MCF 10A (cell line): ENCODE data around the gene SNX24. TPM values are rescaled to one million over a fixed set of nuclear protein-coding genes. Genes with fewer than 3 reads are reported as not detected.

Experiments
- BruUV-seq: library from RNA; stranded (reverse); fragments of 400-500 nt; replicated peaks from 2 replicates; lab custom pipeline; 2021; lab: Mats Ljungman, UMichigan
- CTCF ChIA-PET: fragments of 300-600 bp; sonication (Branson Sonifier 250); formaldehyde crosslinking; extraction: SDS; loops from one replicate; lab custom pipeline; 2021; ENCODE audit warnings: antibody characterized with exemption, inconsistent platforms; lab: Yijun Ruan, JAX
- POLR2A ChIA-PET: fragments of 300-600, 350-650 bp; sonication (Branson Sonifier 250); formaldehyde crosslinking; extraction: SDS; loops from one replicate; lab custom pipeline; 2020; ENCODE audit warnings: antibody characterized with exemption, inconsistent platforms; lab: Yijun Ruan, JAX
- DNase-seq: peaks from one replicate; pipeline ENCODE4 v3.0.0-alpha.2; 2018; ENCODE audit not compliant: unreplicated experiment
- H3K27ac Mint-ChIP-seq: one replicate; pipeline ENCODE4 v1.8.0; 2022; ENCODE audit warnings: mild to moderate bottlenecking, low read depth, mixed read lengths; ENCODE audit not compliant: unreplicated experiment
- H3K27me3 Mint-ChIP-seq: one replicate; pipeline ENCODE4 v1.8.0; 2022; ENCODE audit warnings: mixed read lengths; ENCODE audit not compliant: insufficient read depth, unreplicated experiment
- H3K36me3 Mint-ChIP-seq: one replicate; pipeline ENCODE4 v1.8.0; 2022; ENCODE audit warnings: mild to moderate bottlenecking, moderate library complexity, mixed read lengths; ENCODE audit not compliant: insufficient read depth, unreplicated experiment
- H3K4me1 Mint-ChIP-seq: one replicate; pipeline ENCODE4 v1.8.0; 2022; ENCODE audit warnings: mixed read lengths; ENCODE audit not compliant: insufficient read depth, unreplicated experiment
- H3K4me3 Mint-ChIP-seq: one replicate; pipeline ENCODE4 v1.8.0; 2022; ENCODE audit warnings: mild to moderate bottlenecking, moderate library complexity, mixed read lengths; ENCODE audit not compliant: unreplicated experiment
- H3K9me3 Mint-ChIP-seq: one replicate; pipeline ENCODE4 v1.8.0; 2022; ENCODE audit warnings: mixed read lengths; ENCODE audit not compliant: unreplicated experiment
- intact Hi-C: fragments of 100-400 bp; cut with micrococcal nuclease; formaldehyde crosslinking; loops from 2 replicates; pipeline ENCODE4 v1.14.1; 2022
- total RNA-seq: library from RNA; stranded (reverse); gene quantifications from 2 replicates; pipeline ENCODE4 v1.2.3, GENCODE V29; 2022
- TF ChIP-seq, protein P1 (sequence below): fragments of 200-600 bp; IDR thresholded peaks from one replicate; pipeline ENCODE4 v1.8.0; 2022; ENCODE audit warnings: antibody characterized with exemption, mild to moderate bottlenecking; ENCODE audit not compliant: unreplicated experiment

The SNX24 gene
- total RNA-seq, 1 experiment from 2014 or later, result 97.0 TPM

DNA sequence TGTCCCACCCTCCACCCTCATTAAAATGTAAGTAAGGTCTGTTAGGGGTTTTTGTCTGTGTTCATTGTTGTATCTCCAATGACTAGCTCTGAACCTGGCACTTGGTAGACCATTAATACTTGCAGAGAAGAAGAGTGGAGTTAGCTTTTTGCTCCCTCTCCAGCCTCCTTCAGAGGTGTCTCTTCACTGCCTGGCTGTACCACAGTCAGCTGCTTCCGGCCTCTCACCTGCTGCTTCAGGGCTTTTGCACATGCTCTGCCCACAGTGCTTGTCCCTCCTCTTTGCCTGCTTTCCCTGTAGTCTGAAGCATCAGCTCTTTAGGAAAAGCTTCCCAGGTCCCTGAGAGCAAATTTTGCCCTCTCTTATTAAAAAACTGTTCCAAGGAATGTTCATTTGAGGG is 83.6 kb downstream of the SNX24 start:
- DNase-seq, result no peak
- no peak overlapping the region for H3K27ac Mint-ChIP-seq
- no TSS peak for BruUV-seq
- CTCF ChIA-PET, result interaction anchor here (0.6 to 1.5 kb wide), 6 partner anchors 13 to 465 kb away, joined by 3 to 4 read pairs (median 3); no protein-coding TSS in a partner anchor
- POLR2A ChIA-PET, result interaction anchor here (0.7 kb wide), 1 partner anchor 14 kb away, joined by 5 read pairs; no protein-coding TSS in a partner anchor
- no peak overlapping the region for H3K4me3 Mint-ChIP-seq
- no peaks in the 10 kb centered on the region for H3K36me3 Mint-ChIP-seq
- no peaks in the 10 kb centered on the region for H3K27me3 Mint-ChIP-seq
- no peaks in the 10 kb centered on the region for H3K9me3 Mint-ChIP-seq
- no peaks in the 10 kb centered on the region for H3K4me1 Mint-ChIP-seq
- TF ChIP-seq, protein P1, sequence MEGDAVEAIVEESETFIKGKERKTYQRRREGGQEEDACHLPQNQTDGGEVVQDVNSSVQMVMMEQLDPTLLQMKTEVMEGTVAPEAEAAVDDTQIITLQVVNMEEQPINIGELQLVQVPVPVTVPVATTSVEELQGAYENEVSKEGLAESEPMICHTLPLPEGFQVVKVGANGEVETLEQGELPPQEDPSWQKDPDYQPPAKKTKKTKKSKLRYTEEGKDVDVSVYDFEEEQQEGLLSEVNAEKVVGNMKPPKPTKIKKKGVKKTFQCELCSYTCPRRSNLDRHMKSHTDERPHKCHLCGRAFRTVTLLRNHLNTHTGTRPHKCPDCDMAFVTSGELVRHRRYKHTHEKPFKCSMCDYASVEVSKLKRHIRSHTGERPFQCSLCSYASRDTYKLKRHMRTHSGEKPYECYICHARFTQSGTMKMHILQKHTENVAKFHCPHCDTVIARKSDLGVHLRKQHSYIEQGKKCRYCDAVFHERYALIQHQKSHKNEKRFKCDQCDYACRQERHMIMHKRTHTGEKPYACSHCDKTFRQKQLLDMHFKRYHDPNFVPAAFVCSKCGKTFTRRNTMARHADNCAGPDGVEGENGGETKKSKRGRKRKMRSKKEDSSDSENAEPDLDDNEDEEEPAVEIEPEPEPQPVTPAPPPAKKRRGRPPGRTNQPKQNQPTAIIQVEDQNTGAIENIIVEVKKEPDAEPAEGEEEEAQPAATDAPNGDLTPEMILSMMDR, result no peak
- intact Hi-C loops, result no loop called here

DNA sequence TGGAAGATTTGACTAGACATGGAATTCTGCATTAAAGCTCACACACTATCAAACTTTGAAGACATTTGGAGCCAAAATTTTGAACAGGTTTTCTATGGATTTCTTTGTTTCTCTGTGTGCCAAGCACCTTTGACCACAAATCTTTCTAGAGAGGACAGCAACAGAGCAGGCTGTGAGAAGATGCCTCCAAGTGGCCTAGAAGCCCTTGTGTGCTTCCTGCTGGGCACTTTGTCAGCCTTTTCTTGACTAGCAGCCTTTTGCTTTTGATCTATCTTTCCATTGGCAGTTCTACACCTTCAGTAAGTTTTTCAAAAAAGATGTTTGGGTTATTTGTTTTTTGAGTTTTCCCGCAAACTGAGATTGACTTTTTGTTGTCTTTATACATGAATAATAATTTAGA is 84.6 kb downstream of the SNX24 start:
- intact Hi-C loops, result no loop called here
- Mint-ChIP-seq H3K27me3 (no peaks in the 10 kb centered on the region), H3K27ac (no peak overlapping the region), H3K4me1 (no peaks in the 10 kb centered on the region), H3K4me3 (no peak overlapping the region), H3K36me3 (no peaks in the 10 kb centered on the region), H3K9me3 (no peaks in the 10 kb centered on the region)
- CTCF ChIA-PET, result interaction anchor here (0.6 to 1.0 kb wide), 2 partner anchors 34 to 825 kb away, joined by 3 read pairs; no protein-coding TSS in a partner anchor
- POLR2A ChIA-PET, result no interaction called here
- DNase-seq, result no peak
- TF ChIP-seq, protein P1, result no peak
- no TSS peak for BruUV-seq

DNA sequence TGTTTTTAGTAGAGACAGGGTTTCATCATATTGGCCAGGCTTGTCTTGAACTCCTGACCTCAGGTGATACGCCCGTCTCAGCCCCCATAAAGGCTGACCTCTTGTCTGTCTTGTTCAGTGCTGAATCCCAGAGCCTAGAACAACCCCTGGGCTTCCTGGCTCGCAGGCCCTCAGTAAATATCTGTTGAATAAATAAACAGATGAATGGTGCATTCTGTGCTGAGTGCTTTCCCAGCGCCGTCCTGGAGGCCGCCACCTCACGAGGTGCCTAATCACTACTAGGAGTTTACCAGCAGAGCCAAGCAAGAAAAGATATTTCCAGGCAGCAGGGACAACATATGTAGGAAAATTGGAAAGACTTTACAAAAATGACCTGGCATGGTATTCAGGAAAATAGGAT is 88.5 kb downstream of the SNX24 start:
- TF ChIP-seq, protein P1, result no peak
- Mint-ChIP-seq H3K27me3 (no peaks in the 10 kb centered on the region), H3K9me3 (no peaks in the 10 kb centered on the region), H3K36me3 (no peaks in the 10 kb centered on the region), H3K4me3 (no peak overlapping the region), H3K4me1 (no peaks in the 10 kb centered on the region), H3K27ac (peak overlapping the region; percentile 72)
- BruUV-seq, result no TSS peak
- ChIA-PET CTCF (no interaction called here), POLR2A (no interaction called here)
- no peak for DNase-seq
- intact Hi-C loops, result no loop called here

DNA sequence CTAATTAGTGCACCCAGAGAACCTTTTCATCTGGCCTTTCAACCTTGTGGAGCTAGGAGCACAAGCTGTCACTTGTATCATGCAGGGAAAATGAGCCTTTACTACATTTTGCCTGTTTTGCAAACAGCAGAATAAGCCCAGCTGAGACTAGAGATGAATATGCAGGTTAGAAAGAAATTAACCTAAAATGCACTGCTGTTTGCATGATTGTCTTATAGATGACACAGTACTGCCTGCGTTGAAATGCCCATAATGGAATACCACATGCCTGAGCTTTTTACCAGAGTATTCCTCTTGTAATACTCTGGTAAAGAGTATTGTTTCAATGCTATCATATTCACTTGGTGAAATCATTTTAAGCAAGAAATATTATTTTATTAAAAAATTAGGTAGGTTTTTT is 90.7 kb downstream of the SNX24 start:
- no TSS peak for BruUV-seq
- Mint-ChIP-seq H3K4me3 (no peak overlapping the region), H3K4me1 (no peaks in the 10 kb centered on the region), H3K27ac (no peak overlapping the region), H3K27me3 (no peaks in the 10 kb centered on the region), H3K9me3 (no peaks in the 10 kb centered on the region), H3K36me3 (peaks cover 18% of the 10 kb centered on the region)
- ChIA-PET CTCF (interaction anchor here (1.4 kb wide), 1 partner anchor 409 kb away, joined by 4 read pairs; no protein-coding TSS in a partner anchor), POLR2A (interaction anchor here (1.1 kb wide), 2 partner anchors 13 to 40 kb away, joined by 4 read pairs; no protein-coding TSS in a partner anchor)
- intact Hi-C loops, result no loop called here
- no peak for DNase-seq
- TF ChIP-seq, protein P1, result no peak
